ENCODE measurements around the gene OLAH. TPM values are rescaled to one million over a fixed set of nuclear protein-coding genes. Genes with fewer than 3 reads are reported as not detected.
"Not testable (repeated sequence)": the region's sequence is repeated elsewhere in the genome, so short reads cannot be mapped to it uniquely, and the experiment has no call there.

The OLAH gene
- total and polyA plus RNA-seq, 5 donors from 2014 or later: not detected

GRCh38 chr10:15025040-15025439, 18.7 kb upstream of the OLAH start:
- H3K9me3 Mint-ChIP-seq; H3K4me3 ChIP-seq (ENCODE audit: low read depth, low read length); H3K36me3 ChIP-seq (ENCODE audit: control insufficient read depth, insufficient read depth, low read length); DNase-seq; H3K27me3 ChIP-seq (ENCODE audit: control insufficient read depth, insufficient read depth, low read length); H3K27ac Mint-ChIP-seq; H3K4me1 ChIP-seq (ENCODE audit: control insufficient read depth, insufficient read depth, low read length, poor library complexity, severe bottlenecking); H3K27me3 Mint-ChIP-seq; H3K27ac ChIP-seq (ENCODE audit: insufficient read depth, low read length, poor library complexity, severe bottlenecking); H3K9me3 ChIP-seq (ENCODE audit: control insufficient read depth in 2 of 2, low read length in 2 of 2); ATAC-seq (ENCODE audit: low read depth in 2 of 2); H3K4me3 Mint-ChIP-seq; H3K36me3 Mint-ChIP-seq: not testable (repeated sequence)
- peaks cover 0 to 10% (median 2%) of the 10 kb centered on the region in 4 donors for H3K4me1 Mint-ChIP-seq

- no peak overlapping the region for H3K27ac Mint-ChIP-seq
- Histone ChIP-seq H3K4me3 (ENCODE audit: low read depth, low read length) (no peak overlapping the region), H3K9me3 (ENCODE audit: control insufficient read depth in 2 of 2, low read length in 2 of 2) (no peaks in the 10 kb centered on the region), H3K27ac (ENCODE audit: insufficient read depth, low read length, poor library complexity, severe bottlenecking) (no peak overlapping the region), H3K4me1 (ENCODE audit: control insufficient read depth, insufficient read depth, low read length, poor library complexity, severe bottlenecking) (no peaks in the 10 kb centered on the region), H3K27me3 (ENCODE audit: control insufficient read depth, insufficient read depth, low read length) (no peaks in the 10 kb centered on the region), H3K36me3 (ENCODE audit: control insufficient read depth, insufficient read depth, low read length) (no peaks in the 10 kb centered on the region)
- H3K36me3 Mint-ChIP-seq: no peaks in the 10 kb centered on the region
- DNase-seq: no peak
- H3K4me3 Mint-ChIP-seq: no peak overlapping the region
- H3K27me3 Mint-ChIP-seq: peaks cover 14% of the 10 kb centered on the region
- no peaks in the 10 kb centered on the region for H3K9me3 Mint-ChIP-seq
- ATAC-seq (ENCODE audit: low read depth in 2 of 2): no peak
- H3K4me1 Mint-ChIP-seq: peaks cover 0 to 10% (median 2%) of the 10 kb centered on the region in 4 donors
Observed at GRCh38 chr10:15027741-15028140, 16.0 kb upstream of the OLAH start.

GRCh38 chr10:15035385-15036301, 8.1 kb upstream of the OLAH start:
- Mint-ChIP-seq H3K9me3 (no peaks in the 10 kb centered on the region), H3K27me3 (peaks cover 19% of the 10 kb centered on the region), H3K27ac (peak overlapping the region in 2 of 3 donors; percentile 29 to 38), H3K4me3 (no peak overlapping the region), H3K4me1 (no peaks in the 10 kb centered on the region), H3K36me3 (no peaks in the 10 kb centered on the region)
- no peaks in the 10 kb centered on the region for H3K27me3 ChIP-seq (ENCODE audit: control insufficient read depth, insufficient read depth, low read length)
- no peaks in the 10 kb centered on the region for H3K9me3 ChIP-seq (ENCODE audit: control insufficient read depth in 2 of 2, low read length in 2 of 2)
- H3K4me1 ChIP-seq (ENCODE audit: control insufficient read depth, insufficient read depth, low read length, poor library complexity, severe bottlenecking): no peaks in the 10 kb centered on the region
- H3K27ac ChIP-seq (ENCODE audit: insufficient read depth, low read length, poor library complexity, severe bottlenecking): no peak overlapping the region
- no peak overlapping the region for H3K4me3 ChIP-seq (ENCODE audit: low read depth, low read length)
- DNase-seq (no peak), ATAC-seq (ENCODE audit: low read depth in 2 of 2) (no peak)
- no peaks in the 10 kb centered on the region for H3K36me3 ChIP-seq (ENCODE audit: control insufficient read depth, insufficient read depth, low read length)

GRCh38 chr10:15037691-15038090, 6.1 kb upstream of the OLAH start:
- Histone ChIP-seq H3K27me3 (ENCODE audit: control insufficient read depth, insufficient read depth, low read length) (no peaks in the 10 kb centered on the region), H3K9me3 (ENCODE audit: control insufficient read depth in 2 of 2, low read length in 2 of 2) (no peaks in the 10 kb centered on the region), H3K4me1 (ENCODE audit: control insufficient read depth, insufficient read depth, low read length, poor library complexity, severe bottlenecking) (no peaks in the 10 kb centered on the region), H3K36me3 (ENCODE audit: control insufficient read depth, insufficient read depth, low read length) (no peaks in the 10 kb centered on the region), H3K4me3 (ENCODE audit: low read depth, low read length) (no peak overlapping the region), H3K27ac (ENCODE audit: insufficient read depth, low read length, poor library complexity, severe bottlenecking) (no peak overlapping the region)
- Mint-ChIP-seq H3K9me3 (no peaks in the 10 kb centered on the region), H3K4me3 (no peak overlapping the region), H3K36me3 (no peaks in the 10 kb centered on the region), H3K27me3 (peaks cover 22% of the 10 kb centered on the region), H3K27ac (no peak overlapping the region), H3K4me1 (no peaks in the 10 kb centered on the region)
- DNase-seq (no peak), ATAC-seq (ENCODE audit: low read depth in 2 of 2) (no peak)

- Histone ChIP-seq H3K4me1 (ENCODE audit: control insufficient read depth, insufficient read depth, low read length, poor library complexity, severe bottlenecking) (no peaks in the 10 kb centered on the region), H3K27ac (ENCODE audit: insufficient read depth, low read length, poor library complexity, severe bottlenecking) (no peak overlapping the region), H3K4me3 (ENCODE audit: low read depth, low read length) (no peak overlapping the region), H3K36me3 (ENCODE audit: control insufficient read depth, insufficient read depth, low read length) (no peaks in the 10 kb centered on the region), H3K9me3 (ENCODE audit: control insufficient read depth in 2 of 2, low read length in 2 of 2) (no peaks in the 10 kb centered on the region), H3K27me3 (ENCODE audit: control insufficient read depth, insufficient read depth, low read length) (no peaks in the 10 kb centered on the region)
- H3K4me3 Mint-ChIP-seq: no peak overlapping the region
- H3K27me3 Mint-ChIP-seq: peaks cover 18% of the 10 kb centered on the region
- peak overlapping the region in 1 of 3 donors; percentile 38 for H3K27ac Mint-ChIP-seq
- ATAC-seq (ENCODE audit: low read depth in 2 of 2) (no peak), DNase-seq (no peak)
- no peaks in the 10 kb centered on the region for H3K9me3 Mint-ChIP-seq
- no peaks in the 10 kb centered on the region for H3K4me1 Mint-ChIP-seq
- H3K36me3 Mint-ChIP-seq: no peaks in the 10 kb centered on the region
Observed at GRCh38 chr10:15038416-15038815, 5.3 kb upstream of the OLAH start.

GRCh38 chr10:15045380-15045779, 1.6 kb downstream of the OLAH start:
- Mint-ChIP-seq H3K9me3 (peaks cover 0 to 4% (median 0%) of the 10 kb centered on the region in 7 donors), H3K36me3 (no peaks in the 10 kb centered on the region), H3K4me3 (no peak overlapping the region), H3K4me1 (peaks cover 0 to 4% (median 1%) of the 10 kb centered on the region in 4 donors), H3K27me3 (peaks cover 18% of the 10 kb centered on the region), H3K27ac (no peak overlapping the region)
- ATAC-seq (ENCODE audit: low read depth in 2 of 2) (no peak), DNase-seq (peak in 1 of 3 donors; percentile 58)
- Histone ChIP-seq H3K27ac (ENCODE audit: insufficient read depth, low read length, poor library complexity, severe bottlenecking) (no peak overlapping the region), H3K9me3 (ENCODE audit: control insufficient read depth in 2 of 2, low read length in 2 of 2) (no peaks in the 10 kb centered on the region), H3K36me3 (ENCODE audit: control insufficient read depth, insufficient read depth, low read length) (no peaks in the 10 kb centered on the region), H3K4me1 (ENCODE audit: control insufficient read depth, insufficient read depth, low read length, poor library complexity, severe bottlenecking) (no peaks in the 10 kb centered on the region), H3K4me3 (ENCODE audit: low read depth, low read length) (no peak overlapping the region), H3K27me3 (ENCODE audit: control insufficient read depth, insufficient read depth, low read length) (no peaks in the 10 kb centered on the region)

GRCh38 chr10:15046626-15047025, 2.9 kb downstream of the OLAH start:
- Histone ChIP-seq H3K27ac (ENCODE audit: insufficient read depth, low read length, poor library complexity, severe bottlenecking) (no peak overlapping the region), H3K4me1 (ENCODE audit: control insufficient read depth, insufficient read depth, low read length, poor library complexity, severe bottlenecking) (no peaks in the 10 kb centered on the region), H3K9me3 (ENCODE audit: control insufficient read depth in 2 of 2, low read length in 2 of 2) (no peaks in the 10 kb centered on the region), H3K27me3 (ENCODE audit: control insufficient read depth, insufficient read depth, low read length) (no peaks in the 10 kb centered on the region), H3K4me3 (ENCODE audit: low read depth, low read length) (no peak overlapping the region), H3K36me3 (ENCODE audit: control insufficient read depth, insufficient read depth, low read length) (no peaks in the 10 kb centered on the region)
- ATAC-seq (ENCODE audit: low read depth in 2 of 2): no peak
- Mint-ChIP-seq H3K27ac (no peak overlapping the region), H3K27me3 (peaks cover 14% of the 10 kb centered on the region), H3K4me3 (no peak overlapping the region), H3K36me3 (no peaks in the 10 kb centered on the region), H3K4me1 (peaks cover 0 to 4% (median 1%) of the 10 kb centered on the region in 4 donors), H3K9me3 (peaks cover 0 to 4% (median 0%) of the 10 kb centered on the region in 7 donors)
- no peak for DNase-seq

GRCh38 chr10:15049533-15049932, 5.8 kb downstream of the OLAH start:
- Mint-ChIP-seq H3K9me3 (no peaks in the 10 kb centered on the region), H3K27ac (no peak overlapping the region), H3K4me3 (no peak overlapping the region), H3K36me3 (no peaks in the 10 kb centered on the region), H3K27me3 (peaks cover 27% of the 10 kb centered on the region), H3K4me1 (no peaks in the 10 kb centered on the region)
- no peaks in the 10 kb centered on the region for H3K4me1 ChIP-seq (ENCODE audit: control insufficient read depth, insufficient read depth, low read length, poor library complexity, severe bottlenecking)
- H3K9me3 ChIP-seq (ENCODE audit: control insufficient read depth in 2 of 2, low read length in 2 of 2): no peaks in the 10 kb centered on the region
- H3K36me3 ChIP-seq (ENCODE audit: control insufficient read depth, insufficient read depth, low read length): no peaks in the 10 kb centered on the region
- no peak overlapping the region for H3K27ac ChIP-seq (ENCODE audit: insufficient read depth, low read length, poor library complexity, severe bottlenecking)
- ATAC-seq (ENCODE audit: low read depth in 2 of 2) (no peak), DNase-seq (no peak)
- no peak overlapping the region for H3K4me3 ChIP-seq (ENCODE audit: low read depth, low read length)
- H3K27me3 ChIP-seq (ENCODE audit: control insufficient read depth, insufficient read depth, low read length): no peaks in the 10 kb centered on the region
